GM12891 (cell line): Measurements from ENCODE around the gene UNC13C.

Experiments used
- POLR2A ChIP-seq: IDR thresholded peaks from 2 replicates; pipeline ENCODE4 v1.6.1; 2011; ENCODE audit warnings: low read depth, low read length, control low read depth
- POLR2AphosphoS5 ChIP-seq: IDR thresholded peaks from 2 replicates; pipeline ENCODE4 v1.6.1; 2011; ENCODE audit warnings: low read depth, low read length, control low read depth
- SPI1 ChIP-seq: IDR thresholded peaks from 2 replicates; pipeline ENCODE4 v1.6.1; 2011; ENCODE audit warnings: low read depth, low read length, control low read depth
- TAF1 ChIP-seq: IDR thresholded peaks from 2 replicates; pipeline ENCODE4 v1.6.1; 2011; ENCODE audit warnings: low read depth, low read length, control low read depth

DNA sequence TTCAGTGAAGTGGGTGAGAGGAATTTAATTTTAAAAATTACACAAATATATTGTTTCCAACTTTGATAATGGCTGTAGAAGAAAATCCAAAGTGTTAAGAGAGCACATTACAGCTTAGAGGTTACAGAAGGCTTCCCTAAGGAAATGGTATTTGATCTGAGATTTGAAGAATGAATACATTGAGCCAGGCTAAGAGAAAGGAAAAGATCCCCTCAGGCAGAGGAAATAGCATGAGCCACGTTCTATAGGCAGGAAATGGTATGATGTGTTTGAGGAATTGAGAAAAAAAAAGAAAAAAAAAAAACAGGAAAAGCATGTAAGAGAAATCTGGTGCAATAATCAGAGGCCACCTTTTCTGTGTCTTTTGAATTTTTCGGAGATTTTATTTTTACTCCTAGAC lies 48.6 kb downstream of the UNC13C start:
- TF ChIP-seq POLR2AphosphoS5 (no peak), SPI1 (no peak), POLR2A (no peak), TAF1 (no peak)
